ENCODE data around the gene CYP39A1.

The CYP39A1 gene

GRCh38 chr6:46688117-46688965, 35.7 kb upstream of the CYP39A1 start:
- Histone ChIP-seq H3K4me3 (no peak overlapping the region), H3K27ac (no peak overlapping the region)
- TF ChIP-seq, protein P1, sequence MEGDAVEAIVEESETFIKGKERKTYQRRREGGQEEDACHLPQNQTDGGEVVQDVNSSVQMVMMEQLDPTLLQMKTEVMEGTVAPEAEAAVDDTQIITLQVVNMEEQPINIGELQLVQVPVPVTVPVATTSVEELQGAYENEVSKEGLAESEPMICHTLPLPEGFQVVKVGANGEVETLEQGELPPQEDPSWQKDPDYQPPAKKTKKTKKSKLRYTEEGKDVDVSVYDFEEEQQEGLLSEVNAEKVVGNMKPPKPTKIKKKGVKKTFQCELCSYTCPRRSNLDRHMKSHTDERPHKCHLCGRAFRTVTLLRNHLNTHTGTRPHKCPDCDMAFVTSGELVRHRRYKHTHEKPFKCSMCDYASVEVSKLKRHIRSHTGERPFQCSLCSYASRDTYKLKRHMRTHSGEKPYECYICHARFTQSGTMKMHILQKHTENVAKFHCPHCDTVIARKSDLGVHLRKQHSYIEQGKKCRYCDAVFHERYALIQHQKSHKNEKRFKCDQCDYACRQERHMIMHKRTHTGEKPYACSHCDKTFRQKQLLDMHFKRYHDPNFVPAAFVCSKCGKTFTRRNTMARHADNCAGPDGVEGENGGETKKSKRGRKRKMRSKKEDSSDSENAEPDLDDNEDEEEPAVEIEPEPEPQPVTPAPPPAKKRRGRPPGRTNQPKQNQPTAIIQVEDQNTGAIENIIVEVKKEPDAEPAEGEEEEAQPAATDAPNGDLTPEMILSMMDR (IDR thresholded peaks at IDR 0.05) = no peak
- no peak for DNase-seq (ENCODE audit: low spot score)

DNA sequence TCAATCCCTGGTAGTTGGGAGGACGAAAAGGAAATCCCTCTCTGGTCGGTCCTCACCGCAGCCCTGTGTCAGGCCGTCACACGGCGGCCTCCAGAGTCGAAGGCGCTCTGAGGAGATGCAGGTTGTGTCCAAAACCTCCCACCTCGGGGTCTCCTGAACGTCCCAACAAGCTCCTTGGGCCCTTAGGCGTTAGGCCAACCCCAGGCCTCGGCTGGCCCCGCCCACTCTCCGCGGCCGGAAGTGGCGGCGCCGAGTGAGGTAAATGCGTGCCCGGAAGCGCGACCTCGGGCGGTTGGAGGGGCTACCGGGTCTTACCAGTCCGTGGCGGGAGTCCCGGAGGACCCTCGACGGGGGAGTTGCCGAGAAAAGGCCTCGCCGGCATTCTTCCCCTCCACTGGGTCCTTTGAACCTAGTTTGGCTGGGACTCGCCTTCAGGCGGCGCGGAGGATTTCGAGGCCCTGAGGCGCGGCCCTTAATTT, 35.0 kb upstream of the CYP39A1 start, which contains the start of gene TDRD6:
Gene TDRD6, plus strand, starts transcription at position 267 of the 479 bp plus-strand sequence. CDS start 244 bp downstream, outside the sequence.
- TF ChIP-seq, protein P1 (IDR thresholded peaks at IDR 0.05) = no peak
- no peak within 1 kb of the TSS for H3K27ac ChIP-seq
- H3K4me3 ChIP-seq = no peak within 1 kb of the TSS
- no peak for DNase-seq (ENCODE audit: low spot score)

DNA sequence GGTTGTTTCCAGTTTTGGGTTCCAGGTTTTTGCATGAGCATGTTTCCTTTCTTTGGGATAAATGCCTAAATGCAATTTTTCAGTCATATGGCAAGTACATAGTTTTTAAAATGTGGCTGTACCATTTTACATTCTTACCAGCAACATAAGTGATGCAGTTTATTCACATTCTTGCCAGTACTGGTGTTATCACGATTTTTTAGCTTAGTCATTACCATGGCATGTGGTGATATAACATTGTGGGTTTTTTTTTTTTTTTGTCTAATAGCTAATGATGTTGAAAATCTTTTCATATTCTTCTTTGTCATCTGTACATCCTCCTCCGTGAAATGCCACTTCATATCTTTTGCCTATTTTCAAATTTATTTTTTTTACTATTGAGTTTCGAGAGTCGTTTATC, 32.2 kb upstream of the CYP39A1 start:
- no peak for DNase-seq (ENCODE audit: low spot score)
- no peak overlapping the region for H3K4me3 ChIP-seq
- no peak overlapping the region for H3K27ac ChIP-seq
- TF ChIP-seq, protein P1 (IDR thresholded peaks at IDR 0.05) = no peak

DNA sequence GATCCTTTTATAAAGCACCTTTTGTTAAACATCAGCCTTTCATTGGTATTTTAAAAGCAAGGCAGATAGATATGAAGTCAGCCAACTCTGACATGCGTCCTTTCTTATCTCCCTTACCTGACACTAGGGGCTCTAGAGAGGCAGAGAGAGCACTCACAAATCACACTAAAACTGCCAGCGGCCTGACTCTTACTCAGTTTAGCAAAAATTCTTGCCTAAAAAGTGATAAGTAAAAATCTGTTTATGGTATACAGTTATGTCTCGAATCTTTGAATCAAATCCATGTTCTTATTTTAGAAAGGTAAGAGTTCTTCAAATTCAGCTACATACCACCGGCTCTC, 24.7 kb upstream of the CYP39A1 start:
- no peak for DNase-seq (ENCODE audit: low spot score)
- H3K27ac ChIP-seq = no peak overlapping the region
- TF ChIP-seq, protein P1 (IDR thresholded peaks at IDR 0.05) = no peak
- no peak overlapping the region for H3K4me3 ChIP-seq

GRCh38 chr6:46676604-46677313, 24.1 kb upstream of the CYP39A1 start:
- DNase-seq (ENCODE audit: low spot score) = no peak
- H3K4me3 ChIP-seq = no peak overlapping the region
- H3K27ac ChIP-seq = no peak overlapping the region
- TF ChIP-seq, protein P1 (IDR thresholded peaks at IDR 0.05) = no peak

DNA sequence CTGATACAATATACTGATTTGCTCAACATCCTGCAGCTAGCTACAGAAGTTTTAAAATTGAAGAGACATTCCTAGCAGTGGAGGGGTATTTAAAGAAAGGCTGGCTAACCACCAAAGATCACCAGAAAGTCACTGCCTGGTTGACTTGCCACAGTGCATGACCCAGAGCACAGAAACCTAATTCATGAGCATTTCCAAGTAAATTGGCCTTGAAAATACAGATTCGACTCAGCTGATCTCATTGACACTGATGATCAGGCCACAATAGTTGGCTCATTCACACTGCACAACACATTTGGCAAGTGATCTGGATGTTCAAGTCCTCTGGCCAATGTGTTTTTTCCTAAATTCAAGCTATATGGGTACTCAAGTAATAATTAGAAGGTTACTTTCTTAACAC, 21.8 kb upstream of the CYP39A1 start:
- DNase-seq (ENCODE audit: low spot score) = no peak
- no peak overlapping the region for H3K4me3 ChIP-seq
- TF ChIP-seq, protein P1 (IDR thresholded peaks at IDR 0.05) = no peak
- H3K27ac ChIP-seq = no peak overlapping the region
